Activated CD8-positive, alpha-beta memory T cell treated with anti-CD3 and anti-CD28 coated beads for 4 hours (primary cell): ENCODE data around the gene LGALS14.
"Not testable (repeated sequence)": the region's sequence is repeated elsewhere in the genome, so short reads cannot be mapped to it uniquely, and the experiment has no call there.

Experiments
- DNase-seq, 2 donors: peaks; one replicate each; pipeline ENCODE4 v3.0.0-alpha.2; 2020; ENCODE audit warnings: low read depth in 2 of 2

The LGALS14 gene

GRCh38 chr19:39704181-39705044, at the start of gene LGALS14:
Gene LGALS14 (plus strand): TSS chr19:39704481. CDS start chr19:39704529, 48 bp downstream.
- DNase-seq, result no peak

DNA sequence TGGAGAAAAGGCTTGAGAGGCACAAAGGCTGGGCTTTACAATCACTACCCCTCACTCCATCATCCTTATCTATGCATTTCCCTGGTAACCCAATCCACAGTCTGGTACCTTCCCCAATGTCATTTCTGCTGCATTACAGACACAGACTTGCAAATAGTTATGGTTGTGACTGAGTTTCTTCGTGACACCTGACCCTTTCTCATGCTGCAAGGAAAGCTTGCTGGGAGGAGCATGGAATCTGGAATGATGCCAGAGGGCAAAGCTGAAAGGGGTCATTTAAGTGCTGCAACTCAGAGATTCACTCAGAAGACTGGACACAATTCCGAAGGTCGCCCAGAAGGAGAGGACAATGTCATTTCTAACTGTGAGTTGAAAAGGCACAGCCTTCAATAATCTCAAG, 48.7 kb upstream of the LGALS14 start, which contains the start of gene LGALS16:
TSS of gene LGALS16 (plus strand) at position 301 of the 400 bp plus-strand sequence. CDS start at position 350, 49 bp downstream.
- DNase-seq, result no peak

DNA sequence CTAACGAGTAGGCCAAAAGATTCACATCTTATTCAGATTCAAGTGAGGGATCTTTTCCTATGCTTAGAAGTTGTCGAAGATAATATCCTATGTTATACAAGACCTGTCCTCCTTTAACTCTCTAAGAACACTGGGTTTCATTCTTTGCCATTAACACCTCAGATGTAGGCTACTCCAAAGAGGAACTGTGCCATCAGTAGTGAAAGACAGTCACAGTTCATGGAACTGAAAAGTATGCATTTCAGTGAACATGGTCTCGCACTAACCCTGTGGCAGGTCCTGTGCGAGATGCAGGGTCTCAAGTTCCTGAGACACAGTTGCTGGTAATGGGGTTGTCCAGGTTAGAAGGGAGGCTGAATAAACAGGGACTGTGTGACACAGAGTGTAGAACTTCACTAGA, 44.5 kb upstream of the LGALS14 start:
- no peak for DNase-seq

GRCh38 chr19:39660661-39661060, 43.6 kb upstream of the LGALS14 start:
- no peak for DNase-seq

DNA sequence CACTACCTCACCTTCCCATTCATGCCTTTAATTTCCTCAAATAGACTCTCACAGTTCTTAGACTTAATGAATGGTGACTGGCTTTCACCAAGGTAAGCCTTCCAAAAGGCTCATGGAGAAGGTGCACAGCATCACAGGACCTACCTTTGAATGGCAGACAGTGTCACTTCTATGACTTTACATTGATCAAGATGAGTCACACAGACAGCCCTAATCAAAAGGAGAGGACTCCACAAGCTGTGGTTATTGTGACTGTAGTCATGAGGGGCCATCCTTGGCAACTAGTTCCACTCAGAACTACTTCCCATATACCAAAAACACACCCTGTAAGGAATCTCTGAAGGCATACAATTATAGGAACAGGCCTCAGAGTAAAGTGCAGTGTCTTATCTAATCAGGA, 42.7 kb upstream of the LGALS14 start:
- no peak for DNase-seq

GRCh38 chr19:39669860-39670259, 34.4 kb upstream of the LGALS14 start:
- not testable (repeated sequence) for DNase-seq

DNA sequence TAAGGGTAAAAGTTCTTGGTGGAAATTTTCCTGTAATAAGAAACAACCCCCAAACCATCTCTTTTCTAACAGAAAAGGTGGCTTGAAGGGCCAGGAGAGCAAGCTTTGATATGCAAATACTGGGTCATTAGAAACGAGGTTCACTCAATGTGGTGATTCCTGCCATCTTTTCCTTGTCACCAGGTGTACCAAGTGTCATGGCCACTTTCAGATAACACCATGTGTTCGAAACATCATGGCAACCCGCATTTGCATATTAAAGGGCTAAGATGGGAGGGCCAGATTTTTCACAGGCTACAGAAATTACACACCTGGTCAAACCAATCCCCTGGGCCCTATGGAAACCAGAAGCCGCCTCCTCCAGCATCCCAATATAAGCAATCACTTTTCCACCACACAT, 33.3 kb upstream of the LGALS14 start:
- DNase-seq, result no peak

- DNase-seq, result peak in 1 of 2 donors; percentile 6
These were observed 32.4 kb upstream of the LGALS14 start for GRCh38 chr19:39671739-39672363.

- no peak for DNase-seq
These were observed 31.8 kb upstream of the LGALS14 start for GRCh38 chr19:39672473-39672872.

- DNase-seq, result not testable (repeated sequence)
These were observed 30.4 kb upstream of the LGALS14 start for GRCh38 chr19:39673862-39674261.

DNA sequence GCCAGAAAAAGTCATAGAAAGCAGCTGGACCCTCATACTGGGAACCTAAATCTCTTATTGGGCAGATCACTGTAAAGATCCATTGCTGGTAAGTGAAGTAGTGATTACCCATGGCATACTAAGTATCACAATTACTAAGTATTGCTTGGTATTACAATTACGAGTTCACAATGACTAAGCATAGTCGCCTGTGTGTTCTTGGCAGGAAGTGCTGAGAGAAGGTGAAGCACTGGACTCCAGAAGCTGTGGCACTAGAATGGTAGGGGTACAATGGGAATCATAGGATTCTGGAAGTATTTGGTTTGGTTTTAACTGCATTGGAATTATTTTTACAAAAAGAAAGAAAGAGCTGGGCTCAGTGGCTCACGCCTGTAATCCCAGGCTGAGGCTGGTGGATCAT, 28.3 kb upstream of the LGALS14 start:
- DNase-seq, result no peak

- DNase-seq, result no peak
These were observed 26.1 kb upstream of the LGALS14 start for GRCh38 chr19:39677961-39678889.

- peak in 1 of 2 donors; percentile 13 for DNase-seq
These were observed 25.1 kb upstream of the LGALS14 start for GRCh38 chr19:39679056-39679790.

GRCh38 chr19:39679791-39680168, 24.5 kb upstream of the LGALS14 start:
- no peak for DNase-seq

GRCh38 chr19:39680593-39680992, 23.7 kb upstream of the LGALS14 start:
- DNase-seq, result no peak

- no peak for DNase-seq
These were observed 22.9 kb upstream of the LGALS14 start for GRCh38 chr19:39681416-39681815.

GRCh38 chr19:39684267-39684666, 20.0 kb upstream of the LGALS14 start:
- DNase-seq, result no peak

DNA sequence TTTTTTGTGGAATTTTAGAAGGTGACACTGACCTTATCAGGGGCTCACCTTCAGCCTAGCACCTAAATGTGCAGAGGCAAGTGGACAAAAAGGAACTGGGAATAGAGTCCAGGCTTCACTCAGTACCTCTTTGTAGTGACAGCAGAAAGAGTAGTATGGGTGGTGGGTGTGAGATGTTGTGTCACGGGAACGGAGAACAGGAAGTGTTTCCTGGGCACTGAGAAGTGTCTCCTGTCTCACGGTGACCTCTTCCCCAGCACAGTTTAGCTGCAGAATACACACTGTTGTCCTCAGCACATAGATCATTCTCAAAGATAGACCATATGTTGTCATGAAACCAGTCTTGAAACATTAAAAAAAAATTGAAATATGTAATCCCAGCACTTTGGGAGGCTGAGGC, 17.5 kb upstream of the LGALS14 start:
- no peak for DNase-seq

DNA sequence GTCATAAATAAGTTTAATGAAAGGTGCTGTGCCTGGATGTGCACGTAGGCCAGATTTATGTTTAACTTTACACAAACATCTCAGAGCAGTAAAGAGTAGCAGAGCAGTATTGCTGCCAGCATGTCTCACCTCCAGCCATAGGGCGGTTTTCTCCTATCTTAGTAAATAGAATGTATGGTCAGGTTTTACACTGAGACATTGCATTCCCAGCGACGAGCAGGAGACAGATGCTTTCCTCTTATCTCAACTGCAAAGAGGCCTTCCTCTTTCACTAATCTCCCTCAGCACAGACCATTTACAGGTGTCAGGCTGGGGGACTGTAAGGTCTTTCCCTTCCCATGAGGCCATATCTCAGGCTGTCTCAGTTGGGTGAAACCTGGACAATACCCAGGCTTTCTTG, 15.6 kb upstream of the LGALS14 start:
- not testable (repeated sequence) for DNase-seq

GRCh38 chr19:39692166-39692565, 12.1 kb upstream of the LGALS14 start:
- no peak for DNase-seq

DNA sequence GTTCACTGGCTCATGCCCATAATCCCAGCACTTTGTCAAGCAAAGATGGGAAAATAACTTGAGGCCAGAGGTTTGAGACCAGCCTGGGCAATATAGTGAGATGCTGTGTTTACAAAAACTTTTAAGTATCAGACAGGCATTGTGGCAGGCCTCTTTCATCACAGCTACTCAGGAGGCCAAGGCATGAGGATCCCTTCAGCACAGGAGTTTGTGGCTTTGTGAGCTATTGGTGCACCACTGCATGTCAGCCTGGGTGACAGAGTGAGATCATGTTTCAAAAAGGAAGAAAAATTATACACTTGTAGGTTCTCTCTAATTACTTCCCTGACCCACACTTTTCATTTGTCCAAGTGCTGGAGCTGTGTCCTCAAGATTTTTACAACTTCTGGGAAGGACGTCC, 11.5 kb upstream of the LGALS14 start:
- DNase-seq, result no peak
